Activated T-cell treated with anti-CD3 and anti-CD28 coated beads, Interleukin-2, amount 50 U/mL, for 4 hours (primary cell): ENCODE results near the gene HPF1. TPM values are rescaled to one million over a fixed set of nuclear protein-coding genes. Genes with fewer than 3 reads are reported as not detected.

ENCODE experiments used
- ATAC-seq, 2 donors: fragments of 200-7000 bp; cut with Tn5 transposase; one replicate each; pipeline ENCODE4 v1.10.0; 2021
- DNase-seq: peaks from one replicate; pipeline ENCODE4 v3.0.0-alpha.2; 2020
- H3K27me3 Mint-ChIP-seq: one replicate; pipeline ENCODE4 v1.8.0; 2021; ENCODE audit warnings: low read depth, mixed read lengths
- H3K36me3 Mint-ChIP-seq: one replicate; pipeline ENCODE4 v1.8.0; 2022; ENCODE audit warnings: mixed read lengths; ENCODE audit not compliant: insufficient read depth
- H3K4me1 Mint-ChIP-seq: one replicate; pipeline ENCODE4 v1.8.0; 2021; ENCODE audit warnings: low read depth, mixed read lengths
- H3K4me3 Mint-ChIP-seq: one replicate; pipeline ENCODE4 v1.8.0; 2021; ENCODE audit warnings: mild to moderate bottlenecking, moderate library complexity, mixed read lengths
- H3K9me3 Mint-ChIP-seq: one replicate; pipeline ENCODE4 v1.8.0; 2021; ENCODE audit warnings: mixed read lengths
- total RNA-seq, 3 donors: library from RNA; stranded (reverse); gene quantifications; one replicate each; pipeline ENCODE4 v1.2.1, GENCODE V29; 2021

The HPF1 gene
- total RNA-seq, 3 donors from 2014 or later: 32.0 to 35.3 (median 34.2) TPM

DNA sequence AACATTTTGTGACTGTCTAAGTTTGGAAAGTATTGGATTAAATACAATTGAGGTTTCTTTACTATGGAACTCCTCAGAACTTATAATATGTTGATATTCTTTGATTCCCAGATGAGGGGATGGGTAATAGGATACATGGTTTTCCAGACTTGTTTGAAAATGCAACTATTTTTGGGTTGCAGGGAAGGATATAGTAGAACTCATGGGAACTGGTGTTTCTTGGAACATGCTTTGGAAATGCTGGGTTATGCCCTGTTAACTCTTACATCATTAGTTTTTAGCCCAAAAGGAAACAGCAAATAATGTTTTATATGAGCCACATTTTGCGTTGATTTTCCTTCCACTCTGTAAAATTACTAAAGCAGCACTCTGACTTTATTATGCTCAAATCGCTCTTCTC lies 41.9 kb downstream of the HPF1 start:
- Mint-ChIP-seq H3K4me3 (no peak overlapping the region), H3K9me3 (no peaks in the 10 kb centered on the region), H3K36me3 (peaks cover 26% of the 10 kb centered on the region), H3K27me3 (no peaks in the 10 kb centered on the region), H3K4me1 (peaks cover 5% of the 10 kb centered on the region)
- DNase-seq (no peak), ATAC-seq (no peak)

DNA sequence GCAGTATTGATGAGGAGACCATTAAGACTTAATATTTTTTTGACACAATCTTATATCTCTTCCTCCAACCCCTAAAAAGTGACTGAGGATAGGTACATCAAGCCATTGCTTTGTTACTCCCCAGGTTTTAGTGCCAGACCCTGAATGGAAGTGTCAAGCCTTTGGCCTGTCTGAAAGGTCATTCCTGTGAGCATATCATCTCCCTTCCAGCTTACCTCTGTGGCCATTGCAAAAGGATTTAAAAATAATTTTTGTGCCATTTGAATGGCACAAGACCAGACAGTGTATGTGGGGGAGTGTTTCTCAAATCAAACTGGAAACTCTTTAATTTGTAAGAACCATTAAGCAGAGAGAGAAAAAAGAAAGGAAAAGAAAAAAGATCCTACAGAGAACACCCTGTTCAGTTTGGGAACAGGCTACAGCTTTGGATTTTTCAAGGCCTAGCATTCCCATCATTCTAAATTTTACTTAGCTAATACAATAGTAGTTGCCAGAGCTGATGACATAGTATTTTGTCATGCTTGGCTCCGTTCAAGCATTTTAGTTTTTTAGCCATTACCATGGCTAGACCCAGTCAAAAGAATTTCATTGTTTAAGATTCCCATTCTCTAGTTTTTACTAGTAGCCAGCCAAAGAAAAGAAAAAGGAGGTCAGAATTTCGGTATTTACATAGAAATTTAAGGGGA lies 49.6 kb downstream of the HPF1 start:
- no peaks in the 10 kb centered on the region for H3K9me3 Mint-ChIP-seq
- H3K4me1 Mint-ChIP-seq: no peaks in the 10 kb centered on the region
- ATAC-seq (no peak), DNase-seq (no peak)
- H3K4me3 Mint-ChIP-seq: no peak overlapping the region
- no peaks in the 10 kb centered on the region for H3K27me3 Mint-ChIP-seq
- H3K36me3 Mint-ChIP-seq: peaks cover 22% of the 10 kb centered on the region

DNA sequence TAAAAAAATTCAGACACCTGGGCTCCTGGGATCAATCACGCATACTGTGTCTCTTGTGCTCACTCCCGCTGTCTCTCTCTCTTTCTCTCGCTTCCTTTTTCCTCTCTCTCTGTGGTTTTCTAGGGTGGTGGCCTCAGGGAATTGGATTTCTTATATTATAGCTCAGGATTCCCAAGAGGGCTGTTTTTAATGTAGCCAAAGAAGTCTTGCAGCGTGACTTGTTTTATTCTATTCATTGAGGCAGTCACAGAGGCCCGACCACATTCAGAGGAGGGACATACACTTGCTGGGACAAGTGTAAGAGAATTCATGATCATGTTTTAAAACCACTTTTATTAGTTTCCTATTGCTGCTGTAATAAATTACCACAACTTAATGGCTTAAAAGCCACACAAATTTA lies 59.4 kb downstream of the HPF1 start:
- H3K27me3 Mint-ChIP-seq: no peaks in the 10 kb centered on the region
- no peak overlapping the region for H3K4me3 Mint-ChIP-seq
- no peaks in the 10 kb centered on the region for H3K4me1 Mint-ChIP-seq
- peaks cover 35% of the 10 kb centered on the region for H3K36me3 Mint-ChIP-seq
- ATAC-seq (no peak), DNase-seq (no peak)
- no peaks in the 10 kb centered on the region for H3K9me3 Mint-ChIP-seq

DNA sequence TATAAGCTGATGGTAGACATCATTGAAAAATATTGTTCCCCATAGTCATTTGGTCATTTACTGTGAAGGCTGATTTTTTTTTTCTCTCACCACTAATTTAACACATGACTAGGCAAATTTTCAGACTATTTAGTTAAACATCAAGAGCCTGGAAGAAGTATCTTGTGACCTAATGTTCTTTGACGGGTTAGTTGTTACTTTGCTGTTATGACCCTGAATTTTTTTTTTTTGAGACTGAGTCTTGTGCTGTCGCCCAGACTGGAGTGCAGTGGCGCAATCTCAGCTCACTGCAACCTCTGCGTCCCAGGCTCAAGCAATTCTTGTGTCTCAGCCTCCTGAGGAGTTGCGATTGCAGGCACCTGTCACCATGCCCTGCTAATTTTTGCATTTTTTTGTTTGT lies 67.0 kb downstream of the HPF1 start:
- Mint-ChIP-seq H3K4me3 (no peak overlapping the region), H3K4me1 (peaks cover 6% of the 10 kb centered on the region), H3K27me3 (no peaks in the 10 kb centered on the region), H3K9me3 (no peaks in the 10 kb centered on the region), H3K36me3 (peaks cover 23% of the 10 kb centered on the region)
- ATAC-seq (no peak), DNase-seq (no peak)

DNA sequence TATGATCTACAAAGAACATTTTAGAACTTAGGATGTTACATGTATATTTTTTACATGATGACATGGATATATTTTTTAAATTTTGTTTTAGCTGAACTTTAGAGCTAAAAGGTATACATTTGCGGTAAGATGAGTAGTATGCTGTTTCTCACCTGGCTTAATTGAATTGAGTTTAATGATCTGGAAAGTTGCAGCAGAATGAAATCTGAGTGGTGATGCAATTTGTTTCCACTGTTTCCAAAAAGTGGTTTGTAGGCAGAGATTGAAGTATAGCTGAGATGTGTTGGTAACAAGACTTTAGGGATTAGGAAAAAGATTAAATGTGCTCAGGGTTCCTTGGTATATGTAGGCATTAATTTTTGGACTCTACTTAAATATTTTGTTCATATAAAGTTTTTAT lies 68.1 kb downstream of the HPF1 start:
- Mint-ChIP-seq H3K27me3 (no peaks in the 10 kb centered on the region), H3K4me1 (peaks cover 6% of the 10 kb centered on the region), H3K36me3 (peaks cover 22% of the 10 kb centered on the region), H3K4me3 (no peak overlapping the region), H3K9me3 (no peaks in the 10 kb centered on the region)
- ATAC-seq (no peak), DNase-seq (no peak)

DNA sequence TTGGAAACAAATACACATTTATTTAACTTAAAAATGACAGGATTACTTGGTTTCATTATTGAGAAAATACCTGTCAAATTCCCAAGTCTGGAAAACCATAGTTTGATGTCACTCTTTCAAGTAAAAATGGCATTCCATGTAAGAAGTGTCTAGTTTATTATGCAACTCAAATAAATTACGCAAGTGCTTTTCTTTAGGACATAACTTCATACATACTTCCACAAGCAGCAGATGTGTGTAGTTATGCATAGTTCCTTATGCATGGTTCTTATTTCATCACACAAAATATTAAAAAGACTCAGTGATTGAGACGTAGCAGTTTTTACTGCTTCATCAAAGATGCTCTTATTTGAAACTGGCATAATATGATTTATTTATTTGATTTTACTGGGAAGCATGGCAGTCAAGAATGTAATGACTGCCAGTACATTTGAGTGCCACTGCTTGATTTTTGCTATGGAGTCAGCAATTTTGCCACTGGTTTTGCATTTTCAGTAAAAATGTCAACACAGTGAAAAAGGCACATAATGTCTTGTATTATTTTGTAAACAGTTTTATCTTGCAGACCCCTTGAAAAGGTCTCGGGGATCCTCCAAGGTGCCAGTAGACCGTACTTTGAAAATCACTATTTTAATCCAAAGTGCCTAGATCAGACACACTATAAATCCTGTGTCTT lies 75.2 kb downstream of the HPF1 start:
- ATAC-seq (no peak), DNase-seq (no peak)
- peaks cover 28% of the 10 kb centered on the region for H3K36me3 Mint-ChIP-seq
- no peaks in the 10 kb centered on the region for H3K4me1 Mint-ChIP-seq
- H3K4me3 Mint-ChIP-seq: no peak overlapping the region
- H3K27me3 Mint-ChIP-seq: no peaks in the 10 kb centered on the region
- H3K9me3 Mint-ChIP-seq: no peaks in the 10 kb centered on the region

Other genes with a start within 250 kb of the HPF1 start
- gene NEK1, start 145.4 kb downstream of the HPF1 start, total RNA-seq: 1 to 10 TPM; 6.0 to 6.6 (median 6.6) TPM
- gene CLCN3, start 137.4 kb downstream of the HPF1 start, total RNA-seq: 10 to 100 TPM; 16.0 to 17.4 (median 16.0) TPM